GM12878 (cell line): Measurements from ENCODE around the gene CC2D1A. TPM values are rescaled to one million over a fixed set of nuclear protein-coding genes. Genes with fewer than 3 reads are reported as not detected.
A peak's percentile ranks its signal among the peaks of the same experiment; 100 is the strongest.

Experiments
- ATAC-seq: fragments of 200-7000 bp; cut with Tn5 transposase; 3 replicates; pipeline ENCODE4 v1.9.1; 2020; ENCODE audit warnings: mild to moderate bottlenecking, moderate library complexity
- BruUV-seq: library from RNA; stranded (reverse); fragments of 400-500 nt; replicated peaks from 2 replicates; lab custom pipeline; 2021; lab: Mats Ljungman, UMichigan
- CTCF ChIA-PET: fragments of 300-600 bp; sonication (Branson Sonifier 250); formaldehyde crosslinking; extraction: SDS; loops from one replicate; lab custom pipeline; 2021; ENCODE audit warnings: inconsistent platforms; lab: Yijun Ruan, JAX
- POLR2A ChIA-PET: fragments of 350-600 bp; formaldehyde crosslinking; extraction: SDS; loops from one replicate; lab custom pipeline; 2021; ENCODE audit warnings: inconsistent platforms; lab: Charles Lee
- RAD21 ChIA-PET: fragments of 300-600 bp; sonication (Branson Sonifier 250); formaldehyde crosslinking; loops from one replicate; lab custom pipeline; 2023; ENCODE audit warnings: antibody characterized with exemption; ENCODE audit not compliant: unreplicated experiment; lab: Charles Lee
- SMC1A ChIA-PET: fragments of 300-600 bp; sonication (Branson Sonifier 250); formaldehyde crosslinking; loops from one replicate; lab custom pipeline; 2023; ENCODE audit not compliant: unreplicated experiment, uncharacterized antibody; lab: Charles Lee
- DNase-seq: peaks from one replicate; pipeline ENCODE4 v3.0.0-alpha.2; 2011; ENCODE audit warnings: low read depth, low spot score
- FAIRE-seq: peaks from 3 replicates; lab custom pipeline; 2011; peaks lifted over from hg19 to GRCh38; lab: Jason Lieb, UNC
- H2AFZ ChIP-seq: 2 replicates; pipeline ENCODE4 v1.6.0; 2011; ENCODE audit warnings: low read depth, low read length, control low read depth; ENCODE audit not compliant: control insufficient read depth
- H3K27ac ChIP-seq: 2 replicates; pipeline ENCODE4 v1.5.1; 2011; ENCODE audit warnings: control low read depth; ENCODE audit not compliant: control insufficient read depth, insufficient read depth
- H3K27me3 ChIP-seq, 2 experiments: replicated peaks in 1 of 2; 2 replicates each; pipeline versions ENCODE4 v1.6.0 to v1.6.1; 2011; ENCODE audit warnings: low read length in 1 of 2; ENCODE audit not compliant: control insufficient read depth in 2 of 2, insufficient read depth in 2 of 2
- H3K36me3 ChIP-seq, 2 experiments: 2 replicates each; pipeline ENCODE4 v1.5.1; 2011; ENCODE audit warnings: low read length in 1 of 2; ENCODE audit not compliant: control insufficient read depth in 2 of 2, insufficient read depth in 2 of 2
- H3K4me1 ChIP-seq: 2 replicates; pipeline ENCODE4 v1.6.1; 2011; ENCODE audit warnings: mild to moderate bottlenecking, low read length, moderate library complexity, mixed read lengths; ENCODE audit not compliant: control insufficient read depth, insufficient read depth
- H3K4me2 ChIP-seq: 2 replicates; pipeline ENCODE4 v1.6.0; 2011; ENCODE audit warnings: control low read depth; ENCODE audit not compliant: control insufficient read depth, insufficient read depth
- H3K4me3 ChIP-seq: fragments of 200-600 bp; sonication (generic); 2 replicates; pipeline ENCODE4 v1.5.1; 2016
- H3K79me2 ChIP-seq: 2 replicates; pipeline ENCODE4 v1.6.0; 2011; ENCODE audit warnings: low read length; ENCODE audit not compliant: control insufficient read depth, insufficient read depth
- H3K9ac ChIP-seq: 2 replicates; pipeline ENCODE4 v1.8.0; 2011; ENCODE audit warnings: low read length, control low read depth, mixed read lengths; ENCODE audit not compliant: control insufficient read depth, insufficient read depth
- H3K9me3 ChIP-seq: replicated peaks from 3 replicates; pipeline ENCODE4 v1.5.1; 2011; ENCODE audit warnings: mild to moderate bottlenecking, low read length; ENCODE audit not compliant: control insufficient read depth, insufficient read depth
- H4K20me1 ChIP-seq: 2 replicates; pipeline ENCODE4 v1.6.0; 2011; ENCODE audit not compliant: control insufficient read depth, insufficient read depth
- ATF2 ChIP-seq: IDR thresholded peaks from 2 replicates; pipeline ENCODE4 v1.6.1; 2012; ENCODE audit warnings: low read length, inconsistent platforms
- ESRRA ChIP-seq: IDR thresholded peaks from 2 replicates; pipeline ENCODE4 v1.6.1; 2012; ENCODE audit warnings: mild to moderate bottlenecking, low read length, improper control_type of control experiment
- IRF5 ChIP-seq: fragments of 450-650 bp; IDR thresholded peaks from 2 replicates; pipeline ENCODE4 v1.6.1; 2017; ENCODE audit warnings: borderline replicate concordance
- NR2C1 ChIP-seq: fragments of 450-650 bp; IDR thresholded peaks from 2 replicates; pipeline ENCODE4 v1.6.1; 2017; ENCODE audit warnings: antibody characterized with exemption, mild to moderate bottlenecking, moderate library complexity
- SUZ12 ChIP-seq: fragments of 200-600 bp; sonication (generic); IDR thresholded peaks from one replicate; pipeline ENCODE4 v1.6.1; 2018; ENCODE audit warnings: antibody characterized with exemption, mild to moderate bottlenecking; ENCODE audit not compliant: unreplicated experiment
- WGBS: methylation state at CpG from one replicate; pipeline ENCODE4 v1.1.6; 2016; ENCODE audit warnings: low lambda C conversion rate; ENCODE audit not compliant: insufficient replicate concordance, insufficient coverage; ENCODE audit errors: missing lambda C conversion rate; 5-methylcytosine and 5-hydroxymethylcytosine counted together
- in situ Hi-C: fragments of 300-500 bp; cut with MboI; formaldehyde crosslinking; loops from 9 replicates; pipeline ENCODE4 v1.14.3; 2018; ENCODE audit warnings: mixed read lengths
- intact Hi-C: fragments of 100-400 bp; cut with micrococcal nuclease; formaldehyde crosslinking; loops from one replicate; pipeline ENCODE4 v1.14.2; 2022; ENCODE audit not compliant: unreplicated experiment
- polyA plus RNA-seq, 11 experiments: library from polyadenylated mRNA; depleted of rRNA in 4 of 11; unstranded in 6 of 11; stranded (reverse) in 5 of 11; fragments of >200 nt; fragmentation: Nextera tagmentation in 4 of 11; fragmentation: Illumina TruSeq in 1 of 11; extraction: Ambion mirVana in 4 of 11; extraction: Trizol in 1 of 11; gene quantifications; 1 replicate in 1 of 11; 2 replicates in 10 of 11; pipeline versions ENCODE4 v1.2.1 to v1.2.3, GENCODE V29; 2011 to 2016; ENCODE audit warnings: inconsistent platforms in 2 of 11, missing spikeins in 2 of 11, low read depth in 1 of 11
- total RNA-seq, 4 experiments: library from RNA; depleted of rRNA in 3 of 4; stranded (reverse); fragments of >200 nt in 3 of 4; fragmentation: Illumina TruSeq in 1 of 4; extraction: Trizol in 1 of 4; gene quantifications; 2 replicates each; pipeline versions ENCODE4 v1.2.1 to v1.2.3, GENCODE V29; 2013 to 2021
- TF ChIP-seq, protein P1 (sequence below): IDR thresholded peaks from 2 replicates; pipeline ENCODE4 v1.6.1; 2012; ENCODE audit warnings: low read depth, low read length, improper control_type of control experiment
- TF ChIP-seq, protein P2 (sequence below): fragments of 150-350 bp; IDR thresholded peaks from 2 replicates; pipeline ENCODE4 v1.6.1; 2014; ENCODE audit warnings: mild to moderate bottlenecking, low read depth, low read length

CC2D1A gene
- total and polyA plus RNA-seq, 10 of the 15 experiments (the other 5 are each of a cell fraction or from before 2014, with no cell fraction given): 0.13 to 36.1 (median 16.1) TPM

- ChIA-PET RAD21 (interaction anchor here (0.8 to 1.0 kb wide), 2 partner anchors 158 to 188 kb away, joined by 3 read pairs; no protein-coding TSS in a partner anchor), SMC1A (interaction anchor here (0.6 to 6.5 kb wide), 2 partner anchors 109 to 188 kb away, joined by 3 to 47 read pairs; partner anchors contain the start of genes C19orf53 and MISP3), CTCF (interaction anchor here (0.7 to 8.1 kb wide), 6 partner anchors 20 to 188 kb away, joined by 3 to 152 read pairs (median 16); partner anchors contain the start of genes IL27RA and MISP3), POLR2A (interaction anchor here (0.6 kb wide), 1 partner anchor 35 kb away, joined by 11 read pairs; no protein-coding TSS in a partner anchor)
- H3K27ac ChIP-seq: no peak overlapping the region
- TF ChIP-seq ATF2 (no peak), ESRRA (no peak), SUZ12 (no peak), NR2C1 (no peak), IRF5 (no peak)
- TF ChIP-seq, protein P1, sequence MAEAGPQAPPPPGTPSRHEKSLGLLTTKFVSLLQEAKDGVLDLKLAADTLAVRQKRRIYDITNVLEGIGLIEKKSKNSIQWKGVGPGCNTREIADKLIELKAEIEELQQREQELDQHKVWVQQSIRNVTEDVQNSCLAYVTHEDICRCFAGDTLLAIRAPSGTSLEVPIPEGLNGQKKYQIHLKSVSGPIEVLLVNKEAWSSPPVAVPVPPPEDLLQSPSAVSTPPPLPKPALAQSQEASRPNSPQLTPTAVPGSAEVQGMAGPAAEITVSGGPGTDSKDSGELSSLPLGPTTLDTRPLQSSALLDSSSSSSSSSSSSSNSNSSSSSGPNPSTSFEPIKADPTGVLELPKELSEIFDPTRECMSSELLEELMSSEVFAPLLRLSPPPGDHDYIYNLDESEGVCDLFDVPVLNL: no peak
- TF ChIP-seq, protein P2, sequence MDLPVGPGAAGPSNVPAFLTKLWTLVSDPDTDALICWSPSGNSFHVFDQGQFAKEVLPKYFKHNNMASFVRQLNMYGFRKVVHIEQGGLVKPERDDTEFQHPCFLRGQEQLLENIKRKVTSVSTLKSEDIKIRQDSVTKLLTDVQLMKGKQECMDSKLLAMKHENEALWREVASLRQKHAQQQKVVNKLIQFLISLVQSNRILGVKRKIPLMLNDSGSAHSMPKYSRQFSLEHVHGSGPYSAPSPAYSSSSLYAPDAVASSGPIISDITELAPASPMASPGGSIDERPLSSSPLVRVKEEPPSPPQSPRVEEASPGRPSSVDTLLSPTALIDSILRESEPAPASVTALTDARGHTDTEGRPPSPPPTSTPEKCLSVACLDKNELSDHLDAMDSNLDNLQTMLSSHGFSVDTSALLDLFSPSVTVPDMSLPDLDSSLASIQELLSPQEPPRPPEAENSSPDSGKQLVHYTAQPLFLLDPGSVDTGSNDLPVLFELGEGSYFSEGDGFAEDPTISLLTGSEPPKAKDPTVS: peak; percentile 73; the same call in 1 of the 2 replicates
- no peak for FAIRE-seq
- H4K20me1 ChIP-seq: no peaks in the 10 kb centered on the region
- 68% methylated on average over 7 of the region's 10 CpGs for WGBS
- H2AFZ ChIP-seq: no peak overlapping the region
- no TSS peak for BruUV-seq
- no peaks in the 10 kb centered on the region for H3K36me3 ChIP-seq
- DNase-seq: no peak
- no peak overlapping the region for H3K9ac ChIP-seq
- no peak overlapping the region for H3K4me2 ChIP-seq
- H3K4me3 ChIP-seq: no peak overlapping the region
- H3K79me2 ChIP-seq: no peaks in the 10 kb centered on the region
- H3K9me3 ChIP-seq: no peaks in the 10 kb centered on the region
- ATAC-seq: no peak
- intact Hi-C loops (loop anchor here (5.0 kb wide), 2 partner anchors 119 to 286 kb away; no protein-coding TSS in a partner anchor), in situ Hi-C loops (loop anchor here (5.0 to 25.0 kb wide), 2 partner anchors 189 to 454 kb away; partner anchors contain the start of gene MISP3)
- no peaks in the 10 kb centered on the region for H3K27me3 ChIP-seq
- peaks cover 25% of the 10 kb centered on the region for H3K4me1 ChIP-seq
Observed at GRCh38 chr19:13883516-13884064, 22.4 kb upstream of the CC2D1A start.
